Myocyte (in vitro differentiated cells): Measurements from ENCODE around the gene AKAP13. TPM values are rescaled to one million over a fixed set of nuclear protein-coding genes. Genes with fewer than 3 reads are reported as not detected.
A peak's percentile ranks its signal among the peaks of the same experiment; 100 is the strongest.

Experiments used
- DNase-seq: peaks from one replicate; pipeline ENCODE4 v3.0.0-alpha.2; 2012; ENCODE audit warnings: low read depth
- total RNA-seq: library from RNA; depleted of rRNA; stranded (reverse); fragments of >200 nt; gene quantifications from 2 replicates; pipeline ENCODE4 v1.2.3, GENCODE V29; 2014

The AKAP13 gene
- total RNA-seq, 1 donor from 2014 or later, result 201 TPM

GRCh38 chr15:85621094-85621493 lies 240.7 kb downstream of the AKAP13 start:
- DNase-seq, result peak; percentile 77

- no peak for DNase-seq
These were observed 241.9 kb downstream of the AKAP13 start for GRCh38 chr15:85622221-85622831.

GRCh38 chr15:85623315-85624049 lies 243.1 kb downstream of the AKAP13 start:
- peak; percentile 47 for DNase-seq

- peak; percentile 40 for DNase-seq
These were observed 243.9 kb downstream of the AKAP13 start for GRCh38 chr15:85624291-85624801.

GRCh38 chr15:85625166-85625830 lies 244.9 kb downstream of the AKAP13 start:
- no peak for DNase-seq

- DNase-seq, result no peak
These were observed 245.5 kb downstream of the AKAP13 start for GRCh38 chr15:85625856-85626255.

- no peak for DNase-seq
These were observed 247.0 kb downstream of the AKAP13 start for GRCh38 chr15:85627213-85627935.

GRCh38 chr15:85630311-85630710 lies 249.9 kb downstream of the AKAP13 start:
- DNase-seq, result no peak

GRCh38 chr15:85631018-85631417 lies 250.6 kb downstream of the AKAP13 start:
- no peak for DNase-seq

GRCh38 chr15:85632014-85632413 lies 251.6 kb downstream of the AKAP13 start:
- DNase-seq, result no peak

GRCh38 chr15:85633859-85634258 lies 253.5 kb downstream of the AKAP13 start:
- no peak for DNase-seq

- no peak for DNase-seq
These were observed 255.9 kb downstream of the AKAP13 start for GRCh38 chr15:85636351-85636750.

- DNase-seq, result no peak
These were observed 259.5 kb downstream of the AKAP13 start for GRCh38 chr15:85639752-85640381.

GRCh38 chr15:85642065-85642692 lies 261.8 kb downstream of the AKAP13 start:
- DNase-seq, result no peak

GRCh38 chr15:85642693-85643066 lies 262.3 kb downstream of the AKAP13 start:
- peak; percentile 70 for DNase-seq

- DNase-seq, result peak; percentile 70
These were observed 266.2 kb downstream of the AKAP13 start for GRCh38 chr15:85646538-85647091.

GRCh38 chr15:85649372-85649771 lies 269.0 kb downstream of the AKAP13 start:
- DNase-seq, result peak; percentile 47

- peak; percentile 44 for DNase-seq
These were observed 271.1 kb downstream of the AKAP13 start for GRCh38 chr15:85651548-85651947.

GRCh38 chr15:85652457-85652856 lies 272.1 kb downstream of the AKAP13 start:
- DNase-seq, result no peak

GRCh38 chr15:85657132-85657531 lies 276.7 kb downstream of the AKAP13 start:
- no peak for DNase-seq
